GM12801 (cell line): ENCODE measurements around the gene VSNL1.

Source experiments
- TF ChIP-seq, protein P1 (sequence below): IDR thresholded peaks from one replicate; pipeline ENCODE4 v1.5.1; 2011; ENCODE audit warnings: control low read depth; ENCODE audit not compliant: insufficient read length; ENCODE audit errors: extremely low read depth

The VSNL1 gene

DNA sequence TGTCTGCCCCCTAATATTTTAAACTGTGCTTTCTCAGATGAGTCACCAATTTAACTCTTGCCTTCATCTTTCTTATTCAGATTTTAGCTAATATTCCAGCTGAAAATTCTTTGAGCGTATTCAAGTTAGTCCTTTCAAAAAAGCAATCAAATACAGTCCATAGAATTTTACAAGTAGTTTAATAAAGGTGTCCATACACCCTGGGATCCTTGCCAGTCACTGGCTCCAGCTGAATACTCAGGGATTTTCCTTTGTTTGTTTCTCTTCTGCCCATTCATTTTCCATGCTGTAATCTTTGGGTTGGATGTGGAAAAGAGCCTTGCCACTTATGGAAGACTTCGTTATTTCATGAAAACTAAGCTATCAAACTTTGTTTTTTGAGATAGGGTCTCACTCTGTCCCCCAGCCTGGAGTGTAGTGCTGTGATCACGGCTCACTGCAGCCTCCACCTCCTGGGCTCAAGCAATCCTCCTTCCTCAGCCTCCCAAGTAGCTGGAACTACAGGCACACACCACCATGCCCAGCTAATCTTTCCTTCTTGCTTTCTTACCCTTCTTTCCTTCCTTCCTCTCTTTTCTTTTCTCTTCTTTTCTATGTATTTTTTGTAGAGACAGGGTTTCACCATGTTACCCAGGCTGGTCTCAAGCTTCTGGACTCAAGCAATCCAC is 34.0 kb downstream of the VSNL1 start:
- TF ChIP-seq, protein P1, sequence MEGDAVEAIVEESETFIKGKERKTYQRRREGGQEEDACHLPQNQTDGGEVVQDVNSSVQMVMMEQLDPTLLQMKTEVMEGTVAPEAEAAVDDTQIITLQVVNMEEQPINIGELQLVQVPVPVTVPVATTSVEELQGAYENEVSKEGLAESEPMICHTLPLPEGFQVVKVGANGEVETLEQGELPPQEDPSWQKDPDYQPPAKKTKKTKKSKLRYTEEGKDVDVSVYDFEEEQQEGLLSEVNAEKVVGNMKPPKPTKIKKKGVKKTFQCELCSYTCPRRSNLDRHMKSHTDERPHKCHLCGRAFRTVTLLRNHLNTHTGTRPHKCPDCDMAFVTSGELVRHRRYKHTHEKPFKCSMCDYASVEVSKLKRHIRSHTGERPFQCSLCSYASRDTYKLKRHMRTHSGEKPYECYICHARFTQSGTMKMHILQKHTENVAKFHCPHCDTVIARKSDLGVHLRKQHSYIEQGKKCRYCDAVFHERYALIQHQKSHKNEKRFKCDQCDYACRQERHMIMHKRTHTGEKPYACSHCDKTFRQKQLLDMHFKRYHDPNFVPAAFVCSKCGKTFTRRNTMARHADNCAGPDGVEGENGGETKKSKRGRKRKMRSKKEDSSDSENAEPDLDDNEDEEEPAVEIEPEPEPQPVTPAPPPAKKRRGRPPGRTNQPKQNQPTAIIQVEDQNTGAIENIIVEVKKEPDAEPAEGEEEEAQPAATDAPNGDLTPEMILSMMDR, result no peak

DNA sequence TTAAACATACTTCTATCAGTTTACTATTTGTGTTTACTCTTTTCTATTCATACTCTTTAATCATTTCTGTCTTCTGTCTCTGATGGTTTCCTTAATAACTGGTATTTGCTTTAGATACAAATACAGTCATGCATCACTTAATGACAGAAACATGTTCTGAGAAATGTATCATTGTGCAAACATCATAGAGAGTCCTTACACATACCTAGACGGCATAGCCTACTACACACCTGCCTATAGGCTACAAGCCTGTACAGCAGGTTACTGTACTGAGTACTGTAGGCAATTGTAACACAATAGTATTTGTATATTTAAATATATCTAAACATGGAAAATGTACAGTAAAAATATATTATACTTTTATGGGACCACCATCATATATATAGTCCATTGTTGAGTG is 36.3 kb downstream of the VSNL1 start:
- TF ChIP-seq, protein P1, result no peak

DNA sequence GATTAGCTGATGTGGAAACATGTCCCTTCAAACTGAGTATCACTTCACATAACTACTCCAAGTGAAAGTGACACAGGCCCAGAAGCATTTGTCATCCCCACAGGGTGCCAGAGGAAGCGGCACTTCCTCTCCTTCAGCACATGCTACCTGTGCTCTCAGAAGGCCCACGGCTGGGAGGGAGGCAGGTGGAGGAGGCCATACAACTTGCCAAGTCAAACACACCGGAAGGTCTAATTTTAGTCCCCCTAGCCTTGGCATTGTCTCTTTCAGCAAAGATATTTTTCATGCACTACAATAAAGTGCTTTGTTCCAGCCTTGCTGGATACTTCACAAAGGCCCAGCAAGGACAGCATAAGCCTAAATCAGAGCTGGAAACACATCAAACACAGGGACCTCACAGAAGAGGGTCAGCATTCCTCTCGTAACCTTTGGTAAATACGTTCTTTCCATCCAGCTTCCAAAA is 38.0 kb downstream of the VSNL1 start:
- TF ChIP-seq, protein P1, result no peak

DNA sequence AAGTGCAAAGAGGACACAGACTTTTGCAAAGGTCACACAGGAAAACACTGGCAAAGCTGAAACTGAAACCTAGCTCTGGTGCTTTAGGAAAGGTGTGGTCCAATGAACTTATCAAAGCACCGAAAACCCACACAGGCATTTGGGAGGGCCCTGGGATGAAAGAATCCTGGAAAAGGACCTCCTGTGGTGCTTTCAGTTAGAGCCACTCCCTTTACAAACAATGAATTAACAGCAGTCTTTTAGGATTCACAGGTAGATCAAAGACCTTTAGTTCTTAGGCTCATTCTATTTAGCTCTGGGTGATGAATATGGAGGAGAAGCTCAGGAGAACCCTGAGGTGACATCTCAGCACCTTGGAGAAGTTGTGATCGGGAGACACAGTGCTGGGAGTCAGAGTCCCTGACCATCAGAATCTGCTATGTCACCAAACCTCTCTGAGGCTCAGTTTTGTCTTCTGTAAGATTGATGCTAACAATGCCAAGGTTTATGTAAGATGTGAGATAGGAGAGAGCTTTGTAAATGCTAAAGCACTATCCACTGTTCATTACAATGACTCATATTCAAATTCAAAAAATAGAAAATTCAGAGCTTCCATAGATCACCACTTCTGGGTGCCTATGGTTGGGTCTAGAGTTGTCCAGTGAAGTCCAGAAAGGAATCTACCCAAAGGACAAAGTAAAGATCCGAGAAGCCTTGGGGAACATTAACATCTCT is 39.3 kb downstream of the VSNL1 start:
- TF ChIP-seq, protein P1, result no peak

DNA sequence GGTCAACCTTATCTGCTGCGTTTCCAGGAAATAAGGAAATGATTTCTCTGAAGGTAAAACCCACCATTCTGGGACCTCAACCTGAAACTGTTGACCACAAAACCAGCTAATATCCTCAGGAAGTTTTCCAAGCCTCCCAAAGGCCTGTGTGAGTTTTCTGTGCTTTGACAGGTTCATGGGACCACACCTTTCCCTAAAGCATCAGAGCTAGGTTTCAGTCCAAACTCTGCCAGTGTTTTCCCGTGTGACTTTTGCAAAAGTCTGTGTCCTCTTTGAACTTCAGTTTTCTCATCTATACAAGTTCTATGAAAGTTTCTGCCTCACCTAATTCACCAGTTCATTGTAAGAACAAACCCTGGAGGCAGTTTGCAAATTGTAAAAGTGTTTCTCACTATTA is 39.8 kb downstream of the VSNL1 start:
- TF ChIP-seq, protein P1, result no peak

DNA sequence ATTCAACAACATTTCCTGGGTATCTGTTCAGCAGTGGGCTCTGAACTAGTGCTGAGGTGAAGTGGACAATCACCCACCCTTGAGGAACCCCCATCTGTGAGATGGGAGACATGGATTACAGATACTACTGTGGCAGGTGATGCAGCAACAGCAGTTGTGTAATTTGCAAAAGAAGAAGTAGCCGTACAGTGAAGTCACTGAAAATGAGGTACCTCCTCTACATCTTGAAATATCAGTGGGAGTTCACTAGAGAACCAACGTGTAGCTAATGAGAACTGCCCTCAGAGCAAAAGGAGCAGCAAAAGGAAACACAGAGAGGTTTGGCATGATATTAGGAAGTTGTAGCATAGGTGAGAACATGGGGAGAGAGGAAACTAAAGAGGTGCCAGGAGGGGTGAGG is 41.3 kb downstream of the VSNL1 start:
- TF ChIP-seq, protein P1, result no peak

DNA sequence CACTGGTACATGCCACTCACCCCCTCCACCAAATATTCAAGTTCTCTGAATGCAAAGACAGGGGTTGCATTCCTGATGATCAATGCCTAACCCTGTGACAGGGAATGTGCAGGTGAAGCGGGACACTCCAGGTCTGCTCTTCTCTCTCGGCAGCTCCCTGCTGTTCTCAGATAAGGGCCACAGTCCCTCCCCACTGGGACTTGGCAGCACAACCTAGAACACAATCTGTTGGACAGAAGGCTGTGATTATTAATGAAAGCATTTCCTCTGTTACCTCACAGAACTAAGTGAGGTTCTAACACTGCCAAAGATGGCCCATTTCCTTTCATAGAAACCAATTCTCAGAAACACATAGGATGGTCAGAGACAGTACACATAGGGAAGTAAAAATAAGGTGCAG is 42.7 kb downstream of the VSNL1 start:
- TF ChIP-seq, protein P1, result no peak
